Measurements from ENCODE around the gene MARCHF11. TPM values are rescaled to one million over a fixed set of nuclear protein-coding genes. Genes with fewer than 3 reads are reported as not detected.

MARCHF11 gene
- total RNA-seq, 1 experiment from 2014 or later: 0.37 TPM

- Histone ChIP-seq H4K91ac (ENCODE audit: insufficient read length, low read depth, low read length) (no peak overlapping the region), H2AFZ (ENCODE audit: low read length) (no peak overlapping the region), H3T11ph (ENCODE audit: low read length) (no peak overlapping the region), H2AK5ac (ENCODE audit: insufficient read length, low read length) (no peak overlapping the region), H2BK20ac (ENCODE audit: low read depth, low read length, poor library complexity, severe bottlenecking) (no peak overlapping the region), H3K79me2 (ENCODE audit: insufficient read depth, low read length) (0 out of 2 replicates have a peak, but pooled peaks cover 2% of the 10 kb centered on the region), H3K56ac (ENCODE audit: insufficient read length, low read depth, low read length) (no peak overlapping the region), H4K20me1 (ENCODE audit: control insufficient read depth, insufficient read depth, insufficient read length) (no peaks in the 10 kb centered on the region), H3K23ac (ENCODE audit: insufficient read length, low read depth, low read length) (no peak overlapping the region), H4K8ac (replicated peaks; ENCODE audit: insufficient read length, low read depth, low read length) (no peak overlapping the region), H3K79me1 (ENCODE audit: insufficient read depth, low read depth, low read length, poor library complexity, severe bottlenecking) (no peaks in the 10 kb centered on the region), H3K23me2 (ENCODE audit: insufficient read length, low read depth, low read length, poor library complexity, severe bottlenecking) (no peaks in the 10 kb centered on the region), H3K27ac (ENCODE audit: insufficient read length, low read depth, low read length) (no peak overlapping the region), H3K4me2 (ENCODE audit: insufficient read depth, insufficient read length, low read length) (no peak overlapping the region), H3K4ac (ENCODE audit: low read depth, low read length) (no peak overlapping the region), H4K5ac (ENCODE audit: insufficient read length, low read depth, low read length) (no peak overlapping the region), H2BK5ac (ENCODE audit: insufficient read length, low read length) (no peak overlapping the region), H3K9ac (ENCODE audit: extremely low read depth, insufficient read length, low read length) (no peak overlapping the region), H2BK15ac (ENCODE audit: low read depth, low read length) (no peak overlapping the region), H3K9me3 (ENCODE audit: control insufficient read depth, low read depth, low read length) (peaks cover 1% of the 10 kb centered on the region), H3K18ac (ENCODE audit: insufficient read length, low read depth, low read length) (no peak overlapping the region), H3K27me3 (ENCODE audit: insufficient read depth, low read length) (no peaks in the 10 kb centered on the region), H2BK12ac (ENCODE audit: insufficient read length, low read depth, low read length) (no peak overlapping the region), H3K14ac (ENCODE audit: insufficient read depth, low read length) (peak overlapping the region; percentile 8; the same call in 1 of the 2 replicates), H2BK120ac (ENCODE audit: low read depth, low read length, poor library complexity, severe bottlenecking) (no peak overlapping the region), H3K4me1 (ENCODE audit: insufficient read depth, low read length) (no peaks in the 10 kb centered on the region; the same call in 1 of the 2 replicates)
- Mint-ChIP-seq H3K27ac (no peak overlapping the region; a peak in 1 of 7 replicates), H3K36me3 (ENCODE audit: insufficient read depth in 1 of 3, low read depth in 3 of 3) (peaks cover 0 to 12% (median 2%) of the 10 kb centered on the region in 3 experiments; a peak in 5 of 7 replicates), H3K4me3 (no peak overlapping the region), H3K4me1 (peaks cover 5% of the 10 kb centered on the region in 2 experiments), H3K9me3 (peaks cover 6 to 13% of the 10 kb centered on the region in 2 experiments), H3K27me3 (ENCODE audit: low read depth) (peaks cover 2% of the 10 kb centered on the region)
- no peak for TF ChIP-seq CTCF (conservative IDR thresholded peaks at IDR 0.05)
- no CpG with 5 or more reads among the region's 5 CpGs for WGBS (ENCODE audit: extremely low coverage, insufficient read length, low lambda C conversion rate)
- no peak for DNase-seq
Measured at GRCh38 chr5:16192311-16192710, 12.7 kb upstream of the MARCHF11 start.
